GM10266 (cell line): Measurements from ENCODE around the gene SOCS1.

Experiments
- DNase-seq: peaks from one replicate; pipeline ENCODE4 v3.0.0; 2012; ENCODE audit errors: extremely low spot score
- CTCF ChIP-seq: IDR thresholded peaks from 2 replicates; pipeline ENCODE4 v1.5.1; 2012; ENCODE audit warnings: mild to moderate bottlenecking, low read depth; ENCODE audit not compliant: control insufficient read depth, insufficient read depth; ENCODE audit errors: missing control alignments

SOCS1 gene

GRCh38 chr16:11272921-11273720 is 17.1 kb upstream of the SOCS1 start, which contains the start of gene PRM3:
TSS of gene PRM3 (minus strand) at chr16:11273629. CDS start at chr16:11273595, 34 bp downstream.
- no peak for TF ChIP-seq CTCF

DNA sequence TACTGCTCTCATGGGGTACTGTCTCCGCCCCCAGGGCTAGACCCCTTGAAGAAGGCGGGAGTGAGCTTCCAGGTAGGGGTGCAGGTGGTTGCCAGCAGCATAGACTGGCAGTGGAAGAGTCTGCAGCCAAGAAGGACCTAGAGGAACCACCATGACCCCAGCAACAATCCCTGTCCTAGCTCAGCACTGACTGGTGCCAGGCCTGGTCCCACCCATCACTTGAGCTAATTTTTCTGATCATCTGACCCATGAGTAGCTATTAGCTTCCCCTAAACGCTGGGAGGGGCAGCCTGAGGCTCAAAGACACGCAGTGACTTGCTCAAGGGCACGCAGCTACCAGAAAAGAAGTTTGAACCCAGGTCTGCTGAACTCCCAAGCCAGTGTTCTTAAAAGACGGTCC is 16.5 kb upstream of the SOCS1 start:
- no peak for TF ChIP-seq CTCF
- no peak for DNase-seq

More at GRCh38 chr16:11272921-11273720, 17.1 kb upstream of the SOCS1 start, which contains the start of gene PRM3:
- DNase-seq: no peak

DNA sequence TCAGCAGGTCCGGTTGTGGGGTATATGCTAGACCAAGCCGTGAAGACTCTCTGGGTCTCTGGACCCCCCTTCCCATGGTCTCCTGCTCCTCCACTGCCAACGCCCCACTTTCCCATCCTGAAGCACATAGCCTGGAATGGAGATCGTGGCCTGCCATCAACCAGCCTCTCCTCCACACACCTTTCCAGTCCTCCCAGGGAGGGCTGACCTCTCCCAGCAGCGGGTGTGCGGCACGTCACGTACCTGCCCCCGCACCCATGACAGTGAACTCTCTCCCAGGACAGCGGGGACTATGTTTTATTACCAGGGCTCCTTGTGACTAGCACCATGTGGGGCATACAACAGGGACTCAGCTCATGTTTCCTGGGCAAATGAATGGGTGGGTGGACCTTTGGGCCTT is 15.6 kb upstream of the SOCS1 start:
- TF ChIP-seq CTCF: no peak
- DNase-seq: no peak

DNA sequence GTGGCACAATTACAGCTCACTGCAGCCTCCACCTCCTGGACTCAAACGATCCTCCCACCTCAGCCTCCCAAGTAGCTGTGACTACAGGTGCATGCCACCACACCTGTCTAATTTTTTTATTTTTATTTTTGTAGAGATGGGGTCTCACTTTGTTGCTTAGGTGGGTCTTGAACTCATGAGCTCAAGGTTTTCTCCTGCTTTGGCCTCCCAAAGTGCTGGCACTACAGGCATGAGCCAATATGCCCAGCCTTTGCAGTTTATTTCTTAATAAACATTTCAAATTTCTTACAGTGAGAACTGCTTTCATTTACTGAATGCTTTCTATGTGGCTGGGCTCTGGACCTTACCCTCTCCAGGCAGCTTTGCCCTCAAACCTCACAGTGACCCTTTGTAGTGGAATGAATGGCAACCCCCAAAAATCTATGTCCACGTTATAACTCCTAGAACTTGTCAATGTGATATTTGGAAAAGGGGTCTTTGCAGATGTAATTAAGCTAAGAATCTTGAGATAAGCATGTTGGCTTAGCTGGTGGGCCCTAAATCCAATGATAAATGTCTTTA is 14.7 kb upstream of the SOCS1 start:
- DNase-seq: no peak
- TF ChIP-seq CTCF: no peak

DNA sequence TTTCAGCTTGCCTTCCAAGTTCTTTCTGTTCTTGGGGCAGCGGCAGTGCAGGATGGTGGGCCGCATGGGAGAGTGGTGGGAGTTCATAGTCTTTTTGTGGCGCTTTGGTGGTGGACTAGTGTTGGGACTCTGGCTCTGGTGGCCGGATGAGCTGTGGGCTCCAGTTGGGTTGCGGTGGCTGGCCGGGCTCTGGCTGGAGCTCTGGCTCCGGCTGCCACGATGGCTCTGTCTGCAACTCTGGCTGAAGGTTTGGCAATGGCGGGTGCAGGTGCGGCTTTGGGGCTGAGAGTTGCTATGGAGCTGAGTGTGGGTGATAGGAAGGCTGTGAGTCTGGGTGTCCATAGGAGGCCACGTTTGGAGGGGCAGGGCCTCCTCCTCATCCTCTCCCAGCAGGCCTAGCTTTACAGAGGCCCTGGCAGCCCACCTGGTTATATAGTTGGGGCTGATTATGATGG is 12.9 kb upstream of the SOCS1 start, which contains the start of gene TNP2:
TNP2 (minus strand) TSS at position 405 of the 455 bp plus-strand sequence; CDS start at position 342, 63 bp downstream.
- TF ChIP-seq CTCF: no peak
- no peak for DNase-seq

- DNase-seq: no peak
- TF ChIP-seq CTCF: no peak
Measured at GRCh38 chr16:11265124-11265523, 9.1 kb upstream of the SOCS1 start.
